GM21717 (cell line): ENCODE measurements around the gene LCP1.
A peak's percentile ranks its signal among the peaks of the same experiment; 100 is the strongest.

Source experiments
- ATAC-seq: cut with Tn5 transposase; IDR thresholded peaks from one replicate; pipeline ENCODE4 v1.9.1; 2021; ENCODE audit warnings: mild to moderate bottlenecking, moderate library complexity; ENCODE audit not compliant: unreplicated experiment

The LCP1 gene

DNA sequence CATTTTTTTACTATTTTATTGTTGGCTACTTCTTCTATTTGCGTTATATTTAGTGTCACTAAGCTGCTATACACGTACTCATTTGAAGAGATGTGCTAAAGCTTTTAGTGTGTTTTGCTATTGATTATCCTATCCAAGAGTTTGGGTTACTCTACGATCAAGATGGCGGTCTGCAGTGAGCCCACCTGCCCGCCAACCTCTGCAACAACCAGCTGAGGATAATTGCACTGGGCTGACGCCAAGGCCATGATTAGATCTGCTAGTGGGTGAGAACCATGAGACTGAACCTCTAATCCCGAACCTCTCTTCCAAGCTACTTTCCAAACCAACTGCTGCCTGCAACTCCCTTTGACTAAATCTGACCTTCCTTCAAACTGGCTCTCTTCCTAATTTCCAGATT lies 78.9 kb downstream of the LCP1 start:
- no peak for ATAC-seq

GRCh38 chr13:46102255-46102605 lies 79.7 kb downstream of the LCP1 start:
- no peak for ATAC-seq

GRCh38 chr13:46101484-46102254 lies 80.3 kb downstream of the LCP1 start:
- no peak for ATAC-seq

DNA sequence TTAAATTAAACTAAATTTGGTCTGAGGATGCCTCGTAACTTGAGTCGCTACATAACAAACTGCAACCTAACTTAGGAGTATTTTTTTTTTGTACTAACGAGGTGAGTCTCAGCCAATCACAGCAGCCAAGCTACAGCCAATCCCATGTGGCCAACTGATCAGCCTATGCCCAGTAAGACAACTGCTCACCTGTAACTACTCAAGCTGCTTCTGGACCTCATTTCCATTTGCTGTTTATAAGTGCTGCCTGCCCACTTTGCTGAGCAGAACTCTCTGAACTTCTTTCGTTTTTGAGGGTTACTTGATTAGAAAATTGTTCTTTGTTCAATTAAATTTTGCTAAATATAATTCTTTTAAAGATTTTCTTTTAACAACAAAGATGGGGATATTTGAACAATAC lies 81.0 kb downstream of the LCP1 start:
- no peak for ATAC-seq

GRCh38 chr13:46100191-46100815 lies 81.7 kb downstream of the LCP1 start:
- peak; percentile 71 for ATAC-seq

GRCh38 chr13:46097663-46098062 lies 84.3 kb downstream of the LCP1 start:
- no peak for ATAC-seq

DNA sequence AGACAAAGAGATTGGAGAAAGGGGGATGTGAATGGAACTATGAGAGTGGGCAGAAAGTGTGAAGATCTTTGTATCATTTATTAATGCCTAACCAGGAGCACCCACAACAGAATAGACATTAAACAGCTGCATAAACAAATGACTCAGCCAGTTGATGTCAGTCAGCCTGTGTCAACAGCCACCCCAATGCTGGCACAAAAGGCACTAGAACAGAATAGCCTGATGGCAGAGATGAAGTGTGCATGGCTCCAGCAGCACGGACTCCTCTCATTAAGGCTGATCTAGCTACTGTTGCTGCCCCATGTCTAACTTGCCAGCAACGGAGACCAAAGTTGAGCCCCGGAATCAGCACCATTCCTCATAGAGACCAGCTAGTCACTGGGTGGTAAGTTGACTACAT lies 85.0 kb downstream of the LCP1 start:
- no peak for ATAC-seq

DNA sequence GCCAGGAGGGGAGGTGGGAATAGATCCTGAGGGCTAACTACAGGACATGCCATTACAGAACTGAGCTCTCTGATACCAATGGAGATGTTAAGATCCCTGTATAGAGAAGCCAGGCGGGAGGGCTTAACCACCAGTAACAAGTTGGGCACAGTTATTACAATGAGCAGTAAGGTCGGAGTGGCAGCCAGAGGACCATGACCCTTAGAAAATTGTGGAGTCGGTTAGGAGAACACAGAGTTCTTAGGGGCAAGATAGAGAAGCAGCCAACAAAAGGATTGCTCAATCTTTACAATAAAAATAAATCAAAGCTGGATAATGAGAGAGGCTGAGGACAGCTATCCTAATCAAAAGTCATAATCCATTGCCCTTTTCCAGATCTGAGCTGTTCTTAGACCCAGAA lies 87.5 kb downstream of the LCP1 start:
- ATAC-seq, result no peak

GRCh38 chr13:46088821-46089562 lies 93.0 kb downstream of the LCP1 start:
- ATAC-seq, result no peak

DNA sequence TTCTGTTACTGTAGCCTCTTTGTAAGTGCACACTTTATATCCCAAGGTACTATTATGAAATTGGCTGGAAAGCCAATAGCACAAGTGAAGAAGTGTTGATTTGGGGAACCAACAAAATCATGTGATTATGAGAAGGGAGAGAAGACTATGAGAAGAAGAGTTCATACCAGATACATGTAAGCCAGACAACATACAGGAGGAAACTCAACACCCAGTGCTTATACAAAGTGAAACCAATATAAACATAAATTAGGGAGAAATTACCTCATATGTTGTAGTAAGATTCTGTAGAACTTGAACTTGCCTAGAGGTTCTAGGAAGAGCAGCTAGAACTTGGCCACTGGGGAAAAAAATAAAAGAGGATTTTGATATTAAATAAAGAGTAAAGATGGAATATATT lies 94.5 kb downstream of the LCP1 start:
- ATAC-seq, result no peak

DNA sequence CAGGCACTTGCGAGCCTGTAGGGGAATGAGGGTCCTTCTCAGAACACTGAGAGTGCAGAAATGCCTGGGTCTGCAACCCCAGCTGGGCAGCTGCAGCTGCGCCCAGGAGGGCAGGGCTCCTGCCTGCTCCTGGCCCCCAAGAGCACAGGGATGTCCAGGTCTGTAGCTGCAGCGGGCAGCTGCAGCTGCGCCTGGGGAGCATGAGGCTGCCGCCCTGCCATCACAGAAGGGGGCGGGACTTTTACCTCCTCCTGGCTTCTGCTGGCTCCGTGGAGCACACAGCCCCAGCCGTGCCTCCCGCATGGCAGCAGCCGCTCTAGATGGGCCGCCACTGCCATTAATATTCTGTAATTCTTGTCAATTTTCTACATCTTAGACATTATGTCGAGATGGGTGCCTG lies 95.0 kb downstream of the LCP1 start:
- no peak for ATAC-seq

DNA sequence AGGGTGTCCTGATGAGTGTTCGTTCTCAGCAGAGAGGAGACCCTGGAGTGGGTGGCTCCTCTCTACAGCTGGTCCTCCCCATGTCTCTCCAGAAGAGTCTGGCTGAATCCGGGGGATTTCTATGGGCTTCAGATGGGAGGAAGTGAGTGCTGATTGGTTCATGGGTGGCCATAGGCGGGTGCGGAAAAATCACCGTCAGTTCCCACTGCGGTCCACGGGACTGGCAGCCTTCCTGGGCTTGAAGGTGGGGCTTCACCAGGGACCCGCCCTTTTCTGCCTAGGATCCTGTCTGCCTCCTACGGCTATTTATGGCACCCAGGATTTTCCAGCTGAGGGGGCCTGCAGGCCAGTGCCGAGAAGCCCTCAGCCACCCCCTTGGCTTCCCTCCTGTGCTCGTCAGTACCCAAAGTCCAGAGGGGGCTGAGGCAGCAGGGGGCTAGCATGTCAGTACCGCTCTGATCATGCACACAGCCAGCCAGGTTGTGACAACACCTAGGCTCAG lies 95.5 kb downstream of the LCP1 start:
- no peak for ATAC-seq

DNA sequence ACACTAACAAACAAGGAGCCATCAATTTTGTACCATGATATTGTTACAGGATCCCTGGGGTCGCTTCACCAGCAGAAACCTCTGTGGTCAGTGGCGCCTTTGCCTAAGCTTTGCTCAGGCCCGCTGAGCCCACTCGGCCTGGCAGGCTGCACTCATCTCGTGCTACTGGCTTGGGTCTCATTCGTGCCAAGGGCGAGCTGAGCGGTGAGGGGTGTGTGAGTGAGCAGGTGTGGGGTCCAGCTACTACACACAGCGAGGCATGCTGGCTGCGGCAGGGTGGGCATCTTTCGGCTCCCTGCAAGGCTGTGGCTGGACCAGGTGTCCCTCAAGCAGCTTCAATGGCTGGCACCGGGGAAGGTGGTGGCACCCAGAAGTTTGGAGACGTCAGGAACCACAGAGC lies 96.2 kb downstream of the LCP1 start:
- ATAC-seq, result no peak

- no peak for ATAC-seq
These were observed 99.7 kb downstream of the LCP1 start for GRCh38 chr13:46082324-46082723.

DNA sequence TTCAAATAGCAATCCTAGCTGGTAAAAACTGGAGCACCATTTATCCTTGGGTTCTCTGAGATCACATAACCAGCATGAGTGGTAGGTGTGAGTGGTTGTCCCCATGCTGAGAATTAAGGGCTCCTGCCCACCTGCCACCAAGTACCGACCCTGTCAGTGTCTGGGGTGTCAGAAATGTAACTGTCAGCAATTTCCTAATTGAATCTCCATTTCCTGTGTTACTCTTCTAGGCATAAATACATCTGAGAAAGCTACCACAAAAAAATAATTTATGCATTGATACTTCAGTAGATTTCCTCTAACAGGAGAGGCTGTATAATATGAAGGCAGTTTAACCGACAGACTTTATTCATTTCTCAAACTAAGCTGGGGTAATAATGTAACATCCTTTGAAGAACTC lies 102.2 kb downstream of the LCP1 start:
- no peak for ATAC-seq

DNA sequence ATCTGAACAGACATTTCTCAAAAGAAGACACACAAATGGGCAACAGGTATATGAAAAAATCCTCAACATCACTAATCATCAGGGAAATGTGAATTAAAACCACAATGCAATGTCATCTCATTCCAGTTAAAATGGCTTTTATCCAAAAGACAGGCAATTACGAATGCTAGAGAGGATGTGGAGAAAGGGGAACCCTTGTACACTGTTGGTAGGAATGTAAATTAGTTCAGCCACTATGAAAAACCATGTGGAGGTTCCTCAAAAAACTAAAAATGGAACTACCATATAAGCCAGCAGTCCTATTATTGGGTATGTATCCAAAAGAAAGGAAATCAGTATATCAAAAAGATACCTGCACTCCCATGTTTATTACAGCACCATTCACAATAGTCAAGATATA lies 104.7 kb downstream of the LCP1 start:
- ATAC-seq, result no peak

- ATAC-seq, result no peak
These were observed 105.2 kb downstream of the LCP1 start for GRCh38 chr13:46076827-46077226.
